Prostate gland (tissue), 2 donors: Measurements from ENCODE around the gene WDR72.

Experiments used
- CTCF ChIP-seq, 4 experiments: fragments of 200-600 bp in 2 of 4; fragments of 450-650 bp in 2 of 4; sonication (generic) in 2 of 4; IDR thresholded peaks; 1 replicate in 3 of 4; 2 replicates in 1 of 4; pipeline ENCODE4 v1.5.1; 2016 to 2019; ENCODE audit warnings: antibody characterized with exemption in 4 of 4, mild to moderate bottlenecking in 2 of 4, moderate library complexity in 2 of 4
- POLR2A ChIP-seq: fragments of 450-650 bp; IDR thresholded peaks from one replicate; pipeline ENCODE4 v1.6.1; 2016; ENCODE audit warnings: antibody characterized with exemption, mild to moderate bottlenecking
- POLR2AphosphoS5 ChIP-seq: sonication (generic); formaldehyde crosslinking; IDR thresholded peaks from one replicate; pipeline ENCODE4 v1.6.1; 2017; ENCODE audit warnings: antibody characterized with exemption

- TF ChIP-seq CTCF (IDR thresholded peaks at IDR 0.05) (no peak), POLR2A (no peak), POLR2AphosphoS5 (no peak)
Measured at GRCh38 chr15:53807501-53807900, 48.0 kb upstream of the WDR72 start.
